ENCODE data around the gene SPATA2. TPM values are rescaled to one million over a fixed set of nuclear protein-coding genes. Genes with fewer than 3 reads are reported as not detected.

The SPATA2 gene
- total and polyA plus RNA-seq, 2 of the 8 experiments (the other 6 are each of a cell fraction or from before 2014, with no cell fraction given): 11.0 to 13.0 TPM

- H3K23ac ChIP-seq (ENCODE audit: insufficient read length): no peak overlapping the region
- TF ChIP-seq JUND (IDR thresholded peaks at IDR 0.05; ENCODE audit: low read length): no peak
- TF ChIP-seq SP2 (IDR thresholded peaks at IDR 0.05; ENCODE audit: low read length): no peak
- no peak for TF ChIP-seq TBP (IDR thresholded peaks at IDR 0.05; ENCODE audit: low read depth, low read length)
- TF ChIP-seq SP1 (IDR thresholded peaks at IDR 0.05; ENCODE audit: low read depth, low read length): no peak
- no peak for TF ChIP-seq NRF1 (IDR thresholded peaks at IDR 0.05; ENCODE audit: low read depth, low read length)
- TF ChIP-seq ZNF274 (IDR thresholded peaks at IDR 0.05; ENCODE audit: borderline replicate concordance, extremely low read depth, low read length): no peak
- TF ChIP-seq KDM5A (IDR thresholded peaks at IDR 0.05; ENCODE audit: low read length): no peak
- TF ChIP-seq BCL11A (IDR thresholded peaks at IDR 0.05; ENCODE audit: low read depth in 2 of 2, low read length in 2 of 2): no peak
- TF ChIP-seq KDM4A (IDR thresholded peaks at IDR 0.05; ENCODE audit: low read depth, low read length, severe bottlenecking): no peak
- no peak overlapping the region for H2BK12ac ChIP-seq (ENCODE audit: low read depth, low read length)
- no peak overlapping the region for H2BK15ac ChIP-seq (ENCODE audit: low read length)
- H3K4me3 ChIP-seq (ENCODE audit: extremely low read depth in 1 of 4, insufficient read depth in 2 of 4, low read depth in 3 of 4, low read length in 4 of 4): no peak overlapping the region
- H3K4me1 ChIP-seq (replicated peaks in 1 of 4; ENCODE audit: control insufficient read depth in 3 of 4, insufficient read depth in 4 of 4, low read length in 3 of 4): no peaks in the 10 kb centered on the region
- H2AK5ac ChIP-seq (ENCODE audit: low read depth, low read length): no peak overlapping the region
- no peak overlapping the region for H2AFZ ChIP-seq (ENCODE audit: low read length)
- no peak overlapping the region for H3K18ac ChIP-seq (ENCODE audit: extremely low read depth, low read length)
- H4K91ac ChIP-seq (replicated peaks; ENCODE audit: insufficient read length, low read length): no peak overlapping the region
- H2BK120ac ChIP-seq (replicated peaks; ENCODE audit: low read depth, low read length): no peak overlapping the region
- no peak overlapping the region for H2BK20ac ChIP-seq (ENCODE audit: low read length)
- H3K9me3 ChIP-seq (ENCODE audit: insufficient read depth in 2 of 2, low read depth in 1 of 2, low read length in 1 of 2): no peaks in the 10 kb centered on the region
- H4K5ac ChIP-seq (ENCODE audit: insufficient read length, low read depth, low read length): no peak overlapping the region
- H3K79me2 ChIP-seq (ENCODE audit: control insufficient read depth in 1 of 2, insufficient read depth in 2 of 2, low read length in 2 of 2): peaks cover 4 to 38% of the 10 kb centered on the region in 2 experiments
- no peak overlapping the region for H3K14ac ChIP-seq (ENCODE audit: insufficient read length)
- H3K4me2 ChIP-seq (ENCODE audit: insufficient read depth in 1 of 2, low read depth in 2 of 2, low read length in 2 of 2): no peak overlapping the region
- no peak overlapping the region for H4K8ac ChIP-seq (ENCODE audit: extremely low read depth, insufficient read depth, low read length)
- no peak overlapping the region for H3K56ac ChIP-seq (replicated peaks; ENCODE audit: insufficient read length, low read depth, low read length)
- peaks cover 9% of the 10 kb centered on the region for H3K79me1 ChIP-seq (ENCODE audit: low read depth, low read length)
- no peaks in the 10 kb centered on the region for H3K27me3 ChIP-seq (replicated peaks in 1 of 4; ENCODE audit: control insufficient read depth in 3 of 4, extremely low read depth in 1 of 4, insufficient read depth in 3 of 4, low read length in 3 of 4)
- no peak overlapping the region for H3K9ac ChIP-seq (replicated peaks in 1 of 4; ENCODE audit: extremely low read depth in 1 of 4, low read depth in 3 of 4, low read length in 3 of 4)
- FAIRE-seq (no peak), DNase-seq (ENCODE audit: low read depth in 1 of 2, low spot score in 2 of 2) (no peak)
- no peak overlapping the region for H2BK5ac ChIP-seq (ENCODE audit: low read depth, low read length)
- H4K20me1 ChIP-seq (replicated peaks in 1 of 2; ENCODE audit: control insufficient read depth in 1 of 2, insufficient read depth in 2 of 2, low read length in 2 of 2): peaks cover 6 to 7% of the 10 kb centered on the region in 2 experiments
- no peaks in the 10 kb centered on the region for H3K23me2 ChIP-seq (ENCODE audit: low read depth, low read length)
- no peak overlapping the region for H3K4ac ChIP-seq (replicated peaks; ENCODE audit: insufficient read length, low read depth, low read length)
- H3K36me3 ChIP-seq (ENCODE audit: control insufficient read depth in 2 of 4, insufficient read depth in 4 of 4, low read length in 3 of 4): peaks cover 17 to 72% (median 34%) of the 10 kb centered on the region in 4 experiments
- ChIA-PET POLR2A (ENCODE audit: partially characterized antibody) (interaction anchor here (0.6 kb wide), 1 partner anchor 38 kb away, joined by 3 read pairs; no protein-coding TSS in a partner anchor), CTCF (ENCODE audit: partially characterized antibody) (interaction anchor here (1.6 kb wide), 1 partner anchor 12 kb away, joined by 7 read pairs; no protein-coding TSS in a partner anchor)
- WGBS, 2 experiments (ENCODE audit: extremely low coverage in 1 of 2, insufficient coverage in 1 of 2, insufficient read length in 1 of 2, insufficient replicate concordance in 2 of 2, low coverage in 1 of 2, low lambda C conversion rate in 2 of 2, missing lambda C conversion rate in 1 of 2): 91% methylated on average over 3 of the region's 3 CpGs; no CpG with 5 or more reads in 1 of the 2 experiments
- no peak overlapping the region for H3K27ac ChIP-seq (ENCODE audit: low read depth, low read length)
These were observed 30.0 kb upstream of the SPATA2 start for GRCh38 chr20:49945306-49945700.

All from H1 (cell line).